ENCODE measurements around the gene GDPD1. TPM values are rescaled to one million over a fixed set of nuclear protein-coding genes. Genes with fewer than 3 reads are reported as not detected.

GDPD1 gene
- polyA plus RNA-seq, 3 donors = 0.50 to 1.6 (median 1.6) TPM

- Histone ChIP-seq H2AFZ (ENCODE audit: insufficient read depth, low read depth, low read length, poor library complexity, severe bottlenecking) (no peak overlapping the region), H3K4me2 (replicated peaks; ENCODE audit: extremely low read depth, low read length, poor library complexity, severe bottlenecking) (no peak overlapping the region), H4K20me1 (ENCODE audit: insufficient read depth, low read length) (no peaks in the 10 kb centered on the region), H3K27me3 (ENCODE audit: control insufficient read depth in 2 of 2, insufficient read depth in 2 of 2, low read length in 2 of 2) (no peaks in the 10 kb centered on the region), H3K27ac (ENCODE audit: low read depth in 1 of 2, low read length in 2 of 2) (no peak overlapping the region), H3K4me1 (ENCODE audit: control insufficient read depth in 1 of 2, insufficient read depth in 2 of 2, low read length in 2 of 2) (no peaks in the 10 kb centered on the region), H3K9ac (ENCODE audit: insufficient read depth, low read length, poor library complexity, severe bottlenecking) (no peak overlapping the region), H3K36me3 (replicated peaks in 1 of 2; ENCODE audit: control insufficient read depth in 1 of 2, insufficient read depth in 2 of 2, low read length in 2 of 2) (peaks cover 63 to 80% of the 10 kb centered on the region in 2 donors), H3K79me2 (ENCODE audit: insufficient read depth, low read length) (no peaks in the 10 kb centered on the region), H3K9me3 (replicated peaks in 1 of 2; ENCODE audit: control insufficient read depth in 1 of 2, insufficient read depth in 1 of 2, low read length in 2 of 2) (no peaks in the 10 kb centered on the region), H3K4me3 (replicated peaks in 1 of 3; ENCODE audit: low read depth in 2 of 3, low read length in 3 of 3) (no peak overlapping the region)
- Mint-ChIP-seq H3K9me3 (no peaks in the 10 kb centered on the region), H3K4me3 (no peak overlapping the region), H3K4me1 (no peaks in the 10 kb centered on the region), H3K36me3 (peaks cover 41 to 74% of the 10 kb centered on the region in 2 donors), H3K27ac (no peak overlapping the region), H3K27me3 (ENCODE audit: low read depth in 3 of 3) (peaks cover 0 to 2% (median 0%) of the 10 kb centered on the region in 3 donors)
- no CpG with 5 or more reads among the region's 4 CpGs for WGBS (ENCODE audit: insufficient coverage)
- no peak for DNase-seq
- TF ChIP-seq CTCF (IDR thresholded peaks at IDR 0.05) = no peak
- intact Hi-C loops (cut with micrococcal nuclease) = no loop called here
Observed at GRCh38 chr17:59199398-59199797, 20.9 kb upstream of the GDPD1 start.

DNA sequence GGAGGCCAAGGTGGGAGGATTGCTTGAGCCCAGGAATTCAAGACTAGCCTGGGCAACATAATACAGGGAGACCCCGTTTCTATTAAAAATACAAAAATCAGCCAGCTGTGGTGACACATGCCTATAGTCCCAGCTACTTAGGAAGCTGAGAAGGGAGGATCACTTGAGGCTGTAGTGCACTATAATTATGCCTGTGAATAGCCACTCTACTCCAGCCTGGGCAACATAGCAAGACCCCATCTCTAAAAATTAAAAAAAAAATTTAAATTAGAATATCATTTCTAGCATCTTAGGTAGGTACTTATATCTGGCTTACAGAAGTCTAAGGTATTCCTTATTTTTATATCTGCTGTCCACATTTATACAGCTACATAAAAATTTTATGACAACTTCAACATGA, 18.0 kb upstream of the GDPD1 start:
- H3K36me3 Mint-ChIP-seq = peaks cover 28 to 55% of the 10 kb centered on the region in 2 donors
- intact Hi-C loops (cut with micrococcal nuclease) = no loop called here
- H3K27ac ChIP-seq (ENCODE audit: low read depth in 1 of 2, low read length in 2 of 2) = no peak overlapping the region
- H3K4me3 ChIP-seq (replicated peaks in 1 of 3; ENCODE audit: low read depth in 2 of 3, low read length in 3 of 3) = no peak overlapping the region
- no CpG with 5 or more reads among the region's 1 CpG for WGBS (ENCODE audit: insufficient coverage)
- H3K4me3 Mint-ChIP-seq = no peak overlapping the region
- no peak for TF ChIP-seq CTCF (IDR thresholded peaks at IDR 0.05)
- H3K36me3 ChIP-seq (replicated peaks in 1 of 2; ENCODE audit: control insufficient read depth in 1 of 2, insufficient read depth in 2 of 2, low read length in 2 of 2) = peaks cover 39 to 54% of the 10 kb centered on the region in 2 donors
- H3K9me3 ChIP-seq (replicated peaks in 1 of 2; ENCODE audit: control insufficient read depth in 1 of 2, insufficient read depth in 1 of 2, low read length in 2 of 2) = no peaks in the 10 kb centered on the region
- no peaks in the 10 kb centered on the region for H3K4me1 ChIP-seq (ENCODE audit: control insufficient read depth in 1 of 2, insufficient read depth in 2 of 2, low read length in 2 of 2)
- no peaks in the 10 kb centered on the region for H3K4me1 Mint-ChIP-seq
- H3K9ac ChIP-seq (ENCODE audit: insufficient read depth, low read length, poor library complexity, severe bottlenecking) = no peak overlapping the region
- no peaks in the 10 kb centered on the region for H3K79me2 ChIP-seq (ENCODE audit: insufficient read depth, low read length)
- no peaks in the 10 kb centered on the region for H3K9me3 Mint-ChIP-seq
- H3K27me3 Mint-ChIP-seq (ENCODE audit: low read depth in 3 of 3) = peaks cover 0 to 2% (median 0%) of the 10 kb centered on the region in 3 donors
- H3K27me3 ChIP-seq (ENCODE audit: control insufficient read depth in 2 of 2, insufficient read depth in 2 of 2, low read length in 2 of 2) = no peaks in the 10 kb centered on the region
- no peak for DNase-seq
- no peaks in the 10 kb centered on the region for H4K20me1 ChIP-seq (ENCODE audit: insufficient read depth, low read length)
- no peak overlapping the region for H2AFZ ChIP-seq (ENCODE audit: insufficient read depth, low read depth, low read length, poor library complexity, severe bottlenecking)
- H3K4me2 ChIP-seq (replicated peaks; ENCODE audit: extremely low read depth, low read length, poor library complexity, severe bottlenecking) = no peak overlapping the region
- no peak overlapping the region for H3K27ac Mint-ChIP-seq

Data from CD14-positive monocyte (primary cell).